HEK293 (cell line): ENCODE data around the gene PBXIP1.
A peak's percentile ranks its signal among the peaks of the same experiment; 100 is the strongest.

Source experiments
- MZF1 ChIP-seq: fragments of 450-650 bp; formaldehyde crosslinking; IDR thresholded peaks from 2 replicates; pipeline ENCODE4 v1.5.1; 2017; ENCODE audit warnings: missing biosample characterization, missing genetic modification characterization, borderline replicate concordance
- YY1 ChIP-seq: fragments of 450-650 bp; formaldehyde crosslinking; IDR thresholded peaks from 2 replicates; pipeline ENCODE4 v1.5.1; 2018; ENCODE audit warnings: missing biosample characterization, missing genetic modification characterization
- ZNF133 ChIP-seq: fragments of 450-650 bp; formaldehyde crosslinking; IDR thresholded peaks from 2 replicates; pipeline ENCODE4 v1.5.1; 2016; ENCODE audit warnings: missing biosample characterization, missing genetic modification characterization
- ZNF140 ChIP-seq: fragments of 450-650 bp; formaldehyde crosslinking; IDR thresholded peaks from 2 replicates; pipeline ENCODE4 v1.5.1; 2016; ENCODE audit warnings: missing biosample characterization, missing genetic modification characterization
- ZNF184 ChIP-seq: fragments of 450-650 bp; IDR thresholded peaks from 2 replicates; pipeline ENCODE4 v1.5.1; 2018; ENCODE audit warnings: missing biosample characterization, mild to moderate bottlenecking, missing genetic modification characterization
- ZNF274 ChIP-seq, 2 experiments: fragments of 200-500 bp in 1 of 2; fragments of 450-650 bp in 1 of 2; sonication (Bioruptor generic) in 1 of 2; formaldehyde crosslinking in 1 of 2; IDR thresholded peaks; 2 replicates each; pipeline versions ENCODE4 v1.5.1 to v1.6.1; 2014 to 2016; ENCODE audit warnings: borderline replicate concordance in 1 of 2, inconsistent platforms in 1 of 2, low read length in 1 of 2, missing biosample characterization in 1 of 2, missing genetic modification characterization in 1 of 2
- ZNF416 ChIP-seq: fragments of 450-650 bp; formaldehyde crosslinking; IDR thresholded peaks from 2 replicates; pipeline ENCODE4 v1.5.1; 2016; ENCODE audit warnings: missing biosample characterization, missing genetic modification characterization
- ZNF623 ChIP-seq: fragments of 450-650 bp; formaldehyde crosslinking; IDR thresholded peaks from 2 replicates; pipeline ENCODE4 v1.5.1; 2016; ENCODE audit warnings: missing biosample characterization, missing genetic modification characterization
- ZSCAN30 ChIP-seq: fragments of 450-650 bp; IDR thresholded peaks from 2 replicates; pipeline ENCODE4 v1.5.1; 2018; ENCODE audit warnings: missing biosample characterization, mild to moderate bottlenecking, missing genetic modification characterization, moderate library complexity
- TF ChIP-seq, protein P1 (sequence below): fragments of 450-650 bp; formaldehyde crosslinking; IDR thresholded peaks from 2 replicates; pipeline ENCODE4 v1.5.1; 2016; ENCODE audit warnings: missing biosample characterization, missing genetic modification characterization
- TF ChIP-seq, protein P2 (sequence below): sonication (generic); formaldehyde crosslinking; IDR thresholded peaks from 2 replicates; pipeline ENCODE4 v1.8.1; 2022; ENCODE audit warnings: mild to moderate bottlenecking, moderate library complexity, missing genetic modification reagents

DNA sequence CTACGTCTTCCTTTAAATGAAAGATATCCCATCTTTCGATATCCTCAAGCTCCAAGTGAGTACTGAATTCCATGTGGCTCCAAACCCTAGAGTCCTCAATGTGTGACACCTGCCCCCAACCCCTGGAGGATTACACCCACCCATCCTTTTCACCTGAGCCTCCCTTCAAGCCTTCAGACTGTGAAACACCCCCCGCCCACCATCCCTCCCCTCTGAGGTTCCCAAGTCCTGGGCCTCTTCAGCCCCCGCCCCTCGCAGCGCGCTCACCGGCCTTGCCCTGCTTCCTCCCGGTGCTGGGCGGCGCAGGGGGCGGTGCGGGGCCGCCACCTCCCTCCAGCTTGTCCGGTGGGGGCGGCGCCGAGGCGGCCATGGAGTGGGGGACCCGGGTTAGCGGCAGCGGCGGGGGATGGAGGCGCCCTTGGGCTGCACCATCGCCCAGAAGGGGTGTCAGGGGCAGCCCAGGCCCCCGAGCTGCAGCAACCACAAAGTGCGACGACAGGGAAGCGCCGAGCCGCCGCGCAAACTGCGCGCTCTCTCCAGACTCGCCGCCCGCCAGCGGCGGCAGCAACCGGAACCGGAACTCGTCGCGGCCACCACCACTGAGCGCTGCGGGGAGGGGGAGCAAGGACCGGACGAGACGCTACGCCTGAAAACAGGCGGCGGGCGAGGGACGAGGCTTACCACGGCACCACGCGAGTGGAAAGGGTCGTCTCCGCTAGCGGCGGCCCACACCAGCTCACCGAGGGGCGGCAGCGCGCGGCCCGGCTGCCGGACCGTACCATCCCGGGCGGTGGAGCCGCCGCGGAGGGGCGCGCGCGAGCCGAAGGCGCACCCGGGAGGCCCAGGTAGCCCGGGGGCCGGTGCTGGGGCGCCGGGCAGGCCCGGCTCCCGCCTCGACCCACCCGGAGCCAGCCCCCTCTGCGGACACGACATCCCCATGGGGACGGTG, 5.6 kb upstream of the PBXIP1 start, which contains the start of gene PYGO2:
- TF ChIP-seq ZNF623 (no peak), ZNF274 (IDR thresholded peaks at IDR 0.05; ENCODE audit: low read length) (no peak), ZNF274 (tag by site-specific recombination; IDR thresholded peaks at IDR 0.05; ENCODE audit: borderline replicate concordance) (no peak), ZNF184 (tag by site-specific recombination) (no peak), ZSCAN30 (tag by site-specific recombination) (peak; percentile 74), YY1 (tag by site-specific recombination) (peak; percentile 77; the same call in 1 of the 2 replicates), ZNF133 (tag by site-specific recombination) (no peak), MZF1 (tag by site-specific recombination) (no peak), ZNF416 (tag by site-specific recombination) (no peak), ZNF140 (tag by site-specific recombination) (no peak)
- TF ChIP-seq, protein P1, sequence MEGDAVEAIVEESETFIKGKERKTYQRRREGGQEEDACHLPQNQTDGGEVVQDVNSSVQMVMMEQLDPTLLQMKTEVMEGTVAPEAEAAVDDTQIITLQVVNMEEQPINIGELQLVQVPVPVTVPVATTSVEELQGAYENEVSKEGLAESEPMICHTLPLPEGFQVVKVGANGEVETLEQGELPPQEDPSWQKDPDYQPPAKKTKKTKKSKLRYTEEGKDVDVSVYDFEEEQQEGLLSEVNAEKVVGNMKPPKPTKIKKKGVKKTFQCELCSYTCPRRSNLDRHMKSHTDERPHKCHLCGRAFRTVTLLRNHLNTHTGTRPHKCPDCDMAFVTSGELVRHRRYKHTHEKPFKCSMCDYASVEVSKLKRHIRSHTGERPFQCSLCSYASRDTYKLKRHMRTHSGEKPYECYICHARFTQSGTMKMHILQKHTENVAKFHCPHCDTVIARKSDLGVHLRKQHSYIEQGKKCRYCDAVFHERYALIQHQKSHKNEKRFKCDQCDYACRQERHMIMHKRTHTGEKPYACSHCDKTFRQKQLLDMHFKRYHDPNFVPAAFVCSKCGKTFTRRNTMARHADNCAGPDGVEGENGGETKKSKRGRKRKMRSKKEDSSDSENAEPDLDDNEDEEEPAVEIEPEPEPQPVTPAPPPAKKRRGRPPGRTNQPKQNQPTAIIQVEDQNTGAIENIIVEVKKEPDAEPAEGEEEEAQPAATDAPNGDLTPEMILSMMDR (tag by site-specific recombination), result peak; percentile 87; the same call in 1 of the 2 replicates
- TF ChIP-seq, protein P2, sequence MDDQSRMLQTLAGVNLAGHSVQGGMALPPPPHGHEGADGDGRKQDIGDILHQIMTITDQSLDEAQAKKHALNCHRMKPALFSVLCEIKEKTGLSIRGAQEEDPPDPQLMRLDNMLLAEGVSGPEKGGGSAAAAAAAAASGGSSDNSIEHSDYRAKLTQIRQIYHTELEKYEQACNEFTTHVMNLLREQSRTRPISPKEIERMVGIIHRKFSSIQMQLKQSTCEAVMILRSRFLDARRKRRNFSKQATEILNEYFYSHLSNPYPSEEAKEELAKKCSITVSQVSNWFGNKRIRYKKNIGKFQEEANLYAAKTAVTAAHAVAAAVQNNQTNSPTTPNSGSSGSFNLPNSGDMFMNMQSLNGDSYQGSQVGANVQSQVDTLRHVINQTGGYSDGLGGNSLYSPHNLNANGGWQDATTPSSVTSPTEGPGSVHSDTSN (CRISPR knock-in tag), result 0 out of 2 replicates have a peak, but pooled peaks have one; percentile 59
